SIG-M5 (cell line): ENCODE data around the gene TRRAP.
"Not testable (repeated sequence)": the region's sequence is repeated elsewhere in the genome, so short reads cannot be mapped to it uniquely, and the experiment has no call there.

ENCODE experiments used
- DNase-seq: peaks from one replicate; lab custom pipeline; 2025; lab: John Stamatoyannopoulos, UW

The TRRAP gene

DNA sequence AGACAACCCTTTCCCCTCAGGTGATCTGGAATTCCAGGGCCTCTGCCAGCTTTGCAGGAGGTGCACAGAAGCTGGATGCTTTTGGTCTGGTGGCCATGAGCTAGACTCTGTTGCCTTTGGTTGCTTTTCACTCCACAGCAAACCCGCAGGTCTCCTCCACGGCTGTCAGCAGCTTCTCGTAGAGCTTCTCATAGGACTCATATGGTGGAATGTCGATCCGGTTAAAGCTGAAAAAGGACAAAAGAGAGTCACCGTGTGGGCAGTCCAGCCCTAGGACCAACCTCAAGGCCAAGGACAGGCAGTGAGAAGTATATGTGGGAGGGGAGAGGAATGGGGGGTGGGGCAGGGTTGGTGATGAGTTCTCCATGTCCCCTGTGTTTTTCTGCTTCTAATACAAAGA lies 152.1 kb downstream of the TRRAP start:
- no peak for DNase-seq

DNA sequence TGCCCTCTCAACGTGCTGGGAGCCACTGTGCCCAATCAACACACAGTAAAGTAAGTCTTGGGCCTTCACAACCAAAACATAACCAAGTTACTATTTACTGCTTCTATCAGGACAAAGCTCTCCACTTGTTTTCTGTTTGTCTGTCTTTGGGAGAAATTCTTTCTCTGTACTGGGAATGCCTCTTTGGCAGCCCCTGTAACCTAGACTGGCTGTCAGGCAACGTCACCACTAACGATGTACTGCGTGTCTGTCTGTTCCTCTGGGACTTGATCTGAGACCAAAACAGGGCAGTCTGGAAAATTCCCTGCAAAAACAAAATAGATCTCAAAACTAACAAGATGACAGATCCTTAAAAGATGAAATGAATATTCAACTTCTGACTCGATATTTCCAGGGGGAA lies 152.6 kb downstream of the TRRAP start:
- no peak for DNase-seq

DNA sequence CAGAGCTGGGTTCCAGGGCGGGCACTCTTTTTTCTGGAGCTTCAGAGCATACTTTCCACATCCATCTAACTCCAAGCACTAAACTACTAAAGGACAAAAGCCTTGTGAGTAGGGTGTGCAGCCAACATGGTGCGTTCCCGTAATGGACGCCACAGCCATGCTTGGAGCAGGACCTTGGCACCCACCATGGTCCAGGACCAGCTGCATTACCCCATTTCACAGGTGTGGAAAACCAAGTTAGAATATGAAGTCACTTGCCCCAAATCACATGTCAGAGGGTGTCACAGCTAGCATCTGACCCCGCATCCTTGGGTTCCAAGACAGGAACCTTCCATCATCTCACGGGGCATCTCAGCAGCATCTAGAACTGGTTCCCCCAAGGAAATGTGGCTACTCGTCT lies 153.2 kb downstream of the TRRAP start:
- no peak for DNase-seq

DNA sequence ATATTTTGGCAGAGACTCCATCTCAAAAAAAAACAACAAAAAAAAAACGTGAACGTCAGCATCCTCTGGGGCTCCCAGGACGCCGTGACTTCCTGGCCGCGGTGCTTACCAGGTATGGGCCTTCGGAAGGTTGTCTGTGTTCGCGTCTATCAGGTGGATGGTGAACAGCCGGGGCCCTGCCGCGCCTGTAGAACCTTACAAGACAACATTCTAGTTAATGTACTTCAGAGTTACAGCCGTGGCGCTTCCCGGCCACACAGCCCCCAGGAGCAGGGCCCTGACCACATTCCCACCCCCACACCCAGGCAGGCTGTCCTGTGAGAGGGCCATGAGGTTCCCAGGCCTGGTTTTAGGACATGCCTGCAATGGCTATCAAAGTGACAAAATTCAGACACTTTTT lies 154.6 kb downstream of the TRRAP start:
- no peak for DNase-seq

DNA sequence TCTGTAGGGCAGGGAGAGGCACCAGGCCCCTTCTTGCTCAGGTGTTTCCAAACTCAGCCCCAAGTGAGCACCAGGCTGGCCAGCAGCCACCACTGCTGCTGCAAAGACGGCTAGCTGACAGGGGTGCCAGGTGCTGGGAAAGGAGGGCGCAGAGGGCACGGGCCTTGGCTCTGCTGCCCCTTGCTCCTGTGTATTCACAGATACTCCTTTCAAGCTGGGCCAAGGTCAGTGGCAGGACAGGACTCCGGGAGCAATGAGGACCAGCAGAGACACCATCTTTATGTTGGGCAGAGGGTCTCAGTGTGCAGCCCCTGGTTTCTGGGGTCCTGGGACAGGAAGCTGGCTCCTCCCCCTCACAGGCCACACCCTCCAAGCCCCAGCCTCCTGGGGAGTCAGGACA lies 155.4 kb downstream of the TRRAP start:
- DNase-seq = no peak

DNA sequence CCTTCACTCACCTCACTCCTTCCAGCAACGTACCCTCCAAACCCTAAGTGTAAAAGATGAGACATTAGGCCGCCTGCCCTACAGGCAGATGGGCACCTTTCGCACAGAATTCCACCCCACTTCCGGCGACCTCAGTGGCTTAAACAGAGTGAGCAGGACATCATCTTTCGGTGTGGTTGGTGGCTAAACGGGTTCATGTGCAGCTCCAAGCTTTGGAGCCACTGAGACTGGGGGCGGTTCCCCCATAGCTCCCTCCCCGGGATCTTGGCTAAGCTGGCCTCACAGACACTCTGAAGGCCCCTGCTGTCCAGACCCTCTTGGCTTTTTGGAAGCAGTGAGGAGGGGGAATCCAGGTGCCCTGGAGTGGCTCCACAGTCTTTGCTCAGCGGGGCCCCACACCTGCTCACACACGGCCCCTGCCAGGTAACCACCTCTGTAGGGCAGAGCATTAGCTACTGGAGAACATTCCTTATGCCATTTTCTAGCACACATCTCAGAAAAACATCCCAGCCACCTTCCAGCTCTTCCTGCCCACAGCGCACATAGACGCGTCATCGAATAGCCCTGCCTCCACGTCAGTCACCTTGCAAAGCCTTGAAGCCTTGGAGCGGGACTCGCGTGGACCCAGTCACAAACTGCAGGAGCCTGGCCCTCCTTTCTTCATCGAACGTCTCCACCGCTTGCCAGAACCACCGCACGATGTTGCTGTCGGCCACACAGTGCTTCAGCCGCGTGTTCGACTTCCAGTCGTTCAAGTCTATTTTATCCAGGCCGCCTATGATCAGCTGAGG lies 156.8 kb downstream of the TRRAP start:
- no peak for DNase-seq

DNA sequence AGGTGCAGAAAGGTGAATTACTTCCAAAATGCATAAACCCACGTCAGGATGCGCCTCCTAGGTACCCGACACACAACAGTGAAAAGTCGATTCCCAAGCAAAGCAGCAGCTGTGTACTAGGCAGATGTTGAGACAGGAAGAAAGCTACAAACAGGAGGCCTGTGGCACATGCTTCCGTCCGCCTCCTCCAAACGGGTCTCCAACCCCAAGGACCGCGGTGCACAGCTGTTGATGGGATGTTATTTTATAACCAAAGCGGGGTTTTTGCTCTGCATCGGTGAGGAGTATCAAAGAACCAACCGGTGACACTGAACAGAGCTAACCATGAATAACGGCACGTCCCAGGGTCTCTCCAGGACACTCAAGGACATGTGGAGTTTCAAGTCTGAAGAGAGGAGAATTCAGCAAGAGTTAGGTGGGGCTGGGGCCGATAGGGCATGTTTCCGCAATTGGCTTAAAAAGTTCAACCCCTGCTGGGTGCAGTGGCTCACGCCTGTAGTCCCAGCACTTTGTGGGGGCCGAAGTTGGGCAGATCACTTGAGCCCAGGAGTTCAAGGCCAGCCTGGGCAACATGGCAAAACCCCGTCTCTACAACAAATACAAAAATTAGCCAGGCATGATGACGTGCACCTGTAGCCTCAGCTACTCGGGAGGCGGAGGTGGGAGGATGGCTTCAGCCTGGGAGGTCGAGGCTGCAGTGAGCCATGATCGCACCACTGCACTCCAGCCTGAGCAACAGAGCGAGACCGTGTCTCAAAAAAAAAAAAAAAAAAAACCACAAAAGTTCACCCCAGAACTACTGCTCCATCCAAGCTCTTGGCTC lies 157.6 kb downstream of the TRRAP start:
- no peak for DNase-seq

DNA sequence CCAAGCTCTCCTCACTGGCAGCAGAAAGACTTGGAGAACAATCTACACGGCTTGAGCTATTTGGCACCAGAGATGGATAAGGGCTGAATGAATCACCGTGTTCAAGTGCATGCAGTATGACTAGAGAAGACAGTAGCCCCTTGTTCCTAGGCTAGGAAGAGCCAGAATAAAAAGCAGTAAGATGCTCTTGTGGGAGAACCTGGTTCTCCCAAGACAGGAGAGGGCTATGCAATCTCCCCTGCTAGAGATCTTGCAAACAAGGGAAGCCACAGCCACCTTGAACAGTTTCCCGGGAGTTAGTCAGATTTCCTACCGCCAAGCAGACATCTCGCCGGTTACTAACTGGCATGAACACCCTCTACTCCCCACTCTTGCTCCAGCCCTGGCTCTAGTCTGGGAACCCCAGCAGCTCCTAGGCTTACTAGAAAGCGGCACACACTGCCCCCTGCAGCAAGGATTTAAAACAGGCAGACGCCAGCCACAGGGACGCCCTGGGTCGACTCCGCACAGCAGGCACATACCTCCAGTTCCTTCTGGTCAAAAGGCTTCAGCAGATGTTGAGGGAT lies 158.3 kb downstream of the TRRAP start:
- DNase-seq = no peak

DNA sequence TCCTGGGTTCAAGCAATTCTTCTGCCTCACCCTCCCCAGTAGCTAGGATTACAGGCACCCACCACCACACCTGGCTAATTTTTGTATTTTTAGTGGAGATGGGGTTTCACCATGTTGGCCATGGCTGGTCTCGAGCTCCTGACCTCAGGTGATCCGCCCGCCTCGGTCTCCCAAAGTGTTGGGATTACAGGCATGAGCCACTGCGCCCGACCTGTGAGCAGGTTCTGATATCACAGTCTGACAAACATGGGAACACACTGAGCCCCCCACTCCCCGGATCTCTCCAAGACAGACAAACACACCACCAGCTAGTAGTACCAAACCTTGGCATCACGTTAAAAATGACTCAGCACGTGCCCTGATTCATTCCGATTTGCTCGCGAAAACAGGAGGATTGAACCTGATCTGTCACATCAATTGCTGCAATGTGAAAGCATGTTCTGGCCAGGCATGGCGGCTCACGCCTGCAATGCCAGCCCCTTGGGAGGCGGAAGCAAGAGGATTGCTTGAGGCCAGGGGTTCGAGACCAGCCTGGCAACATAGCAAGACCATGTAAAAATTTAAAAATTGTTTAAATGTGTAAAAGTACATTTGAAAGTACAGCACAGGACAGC lies 159.1 kb downstream of the TRRAP start:
- no peak for DNase-seq

DNA sequence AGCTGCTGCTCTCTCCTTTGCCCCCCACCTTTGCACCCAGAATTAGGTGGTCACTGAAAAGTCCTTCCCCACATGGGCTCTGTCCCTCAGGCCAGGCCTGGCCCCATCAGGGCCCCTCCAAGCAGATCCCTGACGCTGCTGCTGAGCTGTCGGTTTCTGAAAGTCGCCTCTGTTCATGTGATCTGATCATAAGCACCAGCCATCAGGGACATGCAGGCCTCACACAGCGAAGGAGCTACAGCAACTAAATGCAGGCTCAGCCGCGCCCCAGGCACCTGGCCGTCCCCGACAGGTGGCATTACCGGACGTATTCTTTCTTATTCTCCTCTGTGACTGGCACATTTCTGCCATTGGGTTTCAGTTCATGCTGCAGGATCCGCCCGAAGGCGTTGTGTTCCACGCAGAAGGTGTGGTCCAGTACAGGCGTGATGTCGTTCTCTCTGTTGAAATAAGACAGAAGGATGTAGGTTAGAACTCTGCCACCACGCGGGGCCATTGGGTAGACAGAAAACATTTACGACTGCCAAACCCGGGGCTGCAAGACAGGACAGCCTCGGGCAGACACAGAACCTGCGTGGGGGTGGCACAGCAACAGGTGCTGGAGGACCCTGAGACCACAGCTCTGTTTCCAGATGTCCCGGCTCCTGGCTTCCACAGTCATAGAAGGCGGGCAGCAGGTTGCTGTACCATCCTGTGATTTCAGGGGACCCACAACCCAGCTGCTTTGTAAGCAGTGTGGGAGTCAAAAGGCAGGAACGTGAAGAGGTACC lies 159.9 kb downstream of the TRRAP start:
- no peak for DNase-seq

DNA sequence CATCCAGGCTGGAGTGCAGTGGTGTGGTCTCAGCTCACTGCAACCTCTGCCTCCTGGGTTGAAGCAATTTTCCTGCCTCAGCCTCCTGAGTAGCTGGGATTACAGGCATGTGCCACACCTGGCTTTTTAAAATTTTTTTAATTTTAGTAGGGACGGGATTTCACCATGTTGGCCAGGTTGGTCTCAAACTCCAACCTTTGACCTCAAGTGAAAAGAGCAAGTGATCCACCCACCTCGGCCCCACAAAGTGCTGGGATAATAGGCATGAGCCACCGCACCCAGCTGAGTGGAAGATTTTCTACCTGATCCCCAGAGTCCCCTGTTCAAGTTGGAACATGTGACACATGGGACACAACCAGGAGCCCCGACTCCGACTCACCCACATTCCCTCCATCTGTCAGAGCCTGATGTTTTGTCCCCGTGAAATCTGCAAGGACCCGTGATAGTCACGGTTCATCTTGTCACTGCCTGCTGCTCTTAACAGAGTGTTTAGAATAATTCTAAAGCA lies 161.1 kb downstream of the TRRAP start:
- DNase-seq = no peak

DNA sequence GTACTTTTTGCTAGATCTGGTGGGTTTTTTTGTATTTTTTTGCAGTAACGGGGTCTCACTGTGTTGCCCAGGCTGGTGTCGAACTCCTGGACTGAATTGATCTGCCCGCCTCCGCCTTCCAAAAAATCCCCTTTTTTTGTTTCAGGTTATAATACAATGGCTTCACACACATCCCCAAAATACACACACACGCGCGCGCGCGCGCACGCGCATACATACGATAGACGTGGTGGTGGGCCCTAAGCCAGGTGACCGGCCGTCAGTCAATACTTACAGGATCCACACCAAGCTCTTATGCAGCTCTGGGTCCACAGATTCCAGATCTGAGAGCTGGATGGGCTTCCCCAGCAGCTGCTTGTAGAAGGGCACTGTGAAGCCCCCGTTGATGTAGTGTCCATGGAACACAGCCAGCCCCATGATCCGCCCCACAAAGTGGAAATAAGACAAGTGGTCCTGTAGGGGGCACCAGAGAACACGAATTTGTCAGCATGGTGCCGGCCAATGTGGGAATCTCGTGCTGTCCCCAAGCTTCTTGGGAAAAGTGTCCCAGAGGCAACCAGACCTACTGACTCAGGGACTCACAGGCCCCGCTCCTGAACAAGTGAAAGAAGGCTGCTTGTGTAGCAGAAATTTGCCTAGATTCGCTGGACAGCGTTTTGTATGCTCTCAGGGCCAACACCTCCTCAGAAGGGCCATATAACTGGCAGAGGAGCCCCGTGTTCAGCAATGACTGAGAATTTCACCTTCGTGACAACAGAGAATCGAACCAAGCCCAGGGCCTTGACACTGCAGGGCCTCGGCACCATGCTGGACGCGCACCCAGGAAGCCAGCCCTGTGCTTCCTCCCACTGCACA lies 162.0 kb downstream of the TRRAP start:
- no peak for DNase-seq

DNA sequence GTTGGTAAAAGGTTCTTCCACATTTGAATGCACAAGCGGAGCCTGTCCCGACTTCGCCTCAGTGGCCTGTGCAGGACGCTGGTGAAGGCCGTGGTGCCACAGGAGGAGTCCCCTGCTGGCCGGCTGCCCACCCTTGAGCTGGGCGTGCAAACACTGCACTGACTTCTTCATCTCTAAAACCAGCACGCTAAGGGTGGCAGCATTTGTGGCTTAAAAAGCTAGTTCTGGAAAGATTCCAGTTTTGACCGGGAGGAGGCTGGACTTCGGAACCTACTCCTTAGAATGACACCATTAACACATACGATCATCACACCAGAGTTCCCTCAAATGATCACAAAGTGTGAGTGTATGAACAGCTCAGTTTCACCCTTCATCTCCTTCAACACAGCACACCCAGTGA lies 163.2 kb downstream of the TRRAP start:
- DNase-seq = no peak

DNA sequence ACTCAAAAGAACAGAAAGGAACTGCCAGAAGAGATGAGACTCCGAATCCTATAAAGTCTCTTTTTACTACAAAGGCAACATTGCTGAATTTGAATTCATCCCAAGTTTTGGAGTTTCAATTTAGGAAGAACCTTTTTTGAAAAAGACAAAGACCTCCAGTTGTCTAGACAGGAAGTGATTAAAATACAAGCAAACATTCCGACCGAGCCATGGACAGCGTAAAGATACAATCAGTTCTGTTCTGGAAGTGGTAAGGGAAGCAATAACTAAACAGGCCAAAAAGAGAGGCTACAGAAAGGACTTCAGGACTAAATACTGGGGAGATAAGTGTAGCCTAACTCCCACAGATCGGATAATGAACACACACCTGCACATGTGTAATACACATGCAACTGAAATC lies 164.6 kb downstream of the TRRAP start:
- DNase-seq = no peak

DNA sequence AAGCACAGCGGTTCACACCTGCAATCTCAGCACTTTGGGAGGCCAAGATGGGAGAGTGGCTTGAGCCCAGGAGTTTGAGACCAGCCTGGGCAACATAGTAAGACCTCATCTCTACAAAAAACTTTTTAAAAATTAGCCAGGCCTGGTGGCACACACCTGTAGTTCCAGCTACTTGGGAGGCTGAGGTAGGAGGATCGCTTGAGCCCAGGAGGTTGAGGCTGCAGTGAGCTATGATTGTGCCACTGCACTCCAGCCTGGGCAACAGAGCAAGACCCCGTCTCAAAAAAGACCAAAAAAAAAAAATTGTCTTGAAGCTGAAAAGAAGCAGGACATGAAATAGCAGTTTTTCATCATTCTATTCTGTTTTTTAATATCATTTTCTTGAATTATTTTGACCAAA lies 166.5 kb downstream of the TRRAP start:
- not testable (repeated sequence) for DNase-seq

DNA sequence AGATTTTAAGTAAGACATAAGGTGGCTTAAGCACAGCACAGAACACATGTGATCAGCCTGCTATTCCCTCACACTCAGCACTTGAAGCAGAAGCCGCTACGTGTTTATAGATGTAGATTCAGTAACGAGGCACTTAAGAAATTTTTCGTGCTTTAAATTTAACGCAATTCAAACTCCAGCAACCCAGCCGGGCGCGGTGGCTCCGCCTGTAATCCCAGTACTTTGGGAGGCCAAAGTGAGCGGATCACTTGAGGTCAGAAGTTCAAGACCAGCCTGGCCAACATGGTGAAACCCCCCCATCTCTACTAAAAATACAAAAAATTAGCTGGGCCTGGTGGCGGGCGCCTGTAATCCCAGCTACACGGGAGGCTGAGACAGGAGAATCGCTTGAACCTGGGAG lies 167.9 kb downstream of the TRRAP start:
- DNase-seq = not testable (repeated sequence)

DNA sequence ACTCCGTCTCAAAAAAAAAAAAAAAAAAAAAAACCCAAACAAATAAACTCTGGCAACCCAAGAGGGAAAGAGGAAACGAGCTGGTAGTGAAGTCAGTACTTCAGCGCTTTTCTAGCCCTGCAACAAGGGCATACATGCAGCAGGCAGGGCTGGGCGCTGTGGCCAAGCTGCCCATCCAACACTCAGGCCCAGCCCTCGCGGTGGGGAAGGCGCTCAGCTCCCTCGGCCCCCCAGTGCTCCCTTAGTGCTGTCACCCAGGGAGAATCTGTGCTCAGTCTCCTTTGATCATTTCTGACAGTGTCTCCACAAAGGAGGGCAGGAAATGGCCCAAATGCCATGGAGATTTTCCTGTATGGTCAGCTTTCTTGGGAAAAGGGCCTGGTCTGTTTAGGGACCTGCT lies 168.4 kb downstream of the TRRAP start:
- DNase-seq = no peak

DNA sequence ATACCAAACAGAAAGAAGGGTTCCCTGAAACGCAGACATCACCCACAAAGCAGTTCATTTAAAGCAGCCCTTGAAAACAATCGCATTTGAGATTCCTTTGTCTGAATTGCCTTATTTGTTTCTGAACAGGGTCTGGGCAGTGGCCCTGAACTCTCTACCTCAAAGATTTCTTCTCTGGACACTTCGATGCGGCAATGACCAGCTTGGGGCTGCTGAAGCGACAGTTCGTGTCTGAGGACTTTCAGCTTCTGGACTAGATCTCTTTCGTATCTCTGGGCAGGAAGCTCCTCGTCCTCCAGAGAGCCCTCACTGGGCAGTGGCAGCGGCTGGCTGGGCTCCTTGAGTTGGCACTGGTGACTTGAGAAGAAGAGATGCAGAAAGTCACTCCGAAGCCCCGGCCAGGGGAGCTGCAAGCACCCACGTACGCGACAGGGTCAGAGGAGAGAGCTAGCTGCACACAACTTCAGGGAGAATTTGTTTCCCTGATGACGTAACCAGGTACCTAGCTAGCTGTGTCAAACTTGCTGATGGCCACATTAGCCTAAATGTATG lies 169.3 kb downstream of the TRRAP start:
- DNase-seq = no peak

DNA sequence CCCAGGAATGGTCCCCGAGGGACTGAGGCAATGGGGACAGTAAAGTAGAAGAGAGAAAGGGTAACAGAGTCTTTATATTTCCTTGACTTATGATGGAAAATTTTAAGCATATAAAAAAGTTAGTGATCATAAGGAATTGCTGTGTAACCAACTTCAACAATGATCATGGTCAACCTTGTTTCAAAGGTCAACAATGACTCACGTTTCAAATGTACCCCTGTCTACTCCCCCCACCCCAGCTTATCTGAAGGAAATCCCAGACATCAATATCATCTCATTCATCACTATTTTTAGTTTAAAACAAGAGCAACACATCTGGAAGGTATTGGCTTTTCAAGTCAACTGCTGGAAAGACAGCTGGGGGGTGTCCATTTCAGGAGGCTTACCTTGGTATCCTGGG lies 172.6 kb downstream of the TRRAP start:
- DNase-seq = no peak

DNA sequence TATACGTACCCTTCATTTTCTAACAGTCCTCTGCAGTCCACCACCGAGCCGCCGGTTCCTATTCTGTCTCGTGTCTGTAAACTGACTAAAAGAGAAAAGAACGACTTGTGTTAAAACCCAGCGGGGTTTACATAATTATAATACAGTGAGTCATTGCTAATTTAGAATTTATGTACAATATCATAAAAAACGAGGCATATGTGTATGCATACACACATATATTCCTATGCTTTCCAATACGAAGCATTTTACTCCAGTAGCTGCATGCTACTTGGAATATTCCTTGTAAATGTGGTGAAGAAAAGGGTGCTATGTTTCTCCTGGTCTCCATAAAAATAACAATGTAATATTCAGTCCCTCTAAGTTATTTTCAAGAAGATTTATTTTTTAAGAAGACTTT lies 176.4 kb downstream of the TRRAP start:
- DNase-seq = no peak
